HCT116 (cell line): ENCODE measurements around the gene KCNB1.

Source experiments
- CEBPB ChIP-seq: IDR thresholded peaks from 2 replicates; pipeline ENCODE4 v1.6.1; 2012; ENCODE audit warnings: low read depth
- EGR1 ChIP-seq: IDR thresholded peaks from 2 replicates; pipeline ENCODE4 v1.6.1; 2012; ENCODE audit warnings: low read depth
- JUND ChIP-seq: IDR thresholded peaks from 2 replicates; pipeline ENCODE4 v1.6.1; 2012
- POLR2A ChIP-seq: IDR thresholded peaks from 2 replicates; pipeline ENCODE4 v1.7.0; 2011; ENCODE audit warnings: borderline replicate concordance; ENCODE audit not compliant: insufficient read depth, insufficient read length; ENCODE audit errors: extremely low read depth
- POLR2AphosphoS5 ChIP-seq: IDR thresholded peaks from 2 replicates; pipeline ENCODE4 v1.6.1; 2011; ENCODE audit warnings: mild to moderate bottlenecking, low read depth, low read length, moderate library complexity
- SIN3A ChIP-seq: IDR thresholded peaks from 2 replicates; pipeline ENCODE4 v1.6.1; 2012; ENCODE audit warnings: low read depth
- TCF7L2 ChIP-seq: IDR thresholded peaks from 2 replicates; pipeline ENCODE4 v1.7.0; 2011; ENCODE audit warnings: borderline replicate concordance, inconsistent platforms; ENCODE audit not compliant: insufficient read depth, insufficient read length; ENCODE audit errors: extremely low read depth
- YY1 ChIP-seq: IDR thresholded peaks from 2 replicates; pipeline ENCODE4 v1.6.1; 2011; ENCODE audit warnings: low read length, low read depth, moderate library complexity, mild to moderate bottlenecking; ENCODE audit not compliant: insufficient replicate concordance; ENCODE audit errors: extremely low read depth
- TF ChIP-seq, protein P1 (sequence below): IDR thresholded peaks from 2 replicates; pipeline ENCODE4 v1.6.1; 2012
- TF ChIP-seq, protein P2 (sequence below), 3 experiments: fragments of 200-600 bp in 1 of 3; sonication (generic) in 1 of 3; IDR thresholded peaks in 2 of 3; conservative IDR thresholded peaks in 1 of 3; 2 replicates each; pipeline ENCODE4 v1.5.1; 2012 to 2017; ENCODE audit warnings: low read depth in 2 of 3, low read length in 2 of 3, antibody characterized with exemption in 1 of 3, borderline replicate concordance in 1 of 3, control low read depth in 1 of 3, mild to moderate bottlenecking in 1 of 3, mixed read lengths in 1 of 3, mixed run types in 1 of 3, moderate library complexity in 1 of 3; ENCODE audit not compliant: insufficient read depth in 1 of 3

DNA sequence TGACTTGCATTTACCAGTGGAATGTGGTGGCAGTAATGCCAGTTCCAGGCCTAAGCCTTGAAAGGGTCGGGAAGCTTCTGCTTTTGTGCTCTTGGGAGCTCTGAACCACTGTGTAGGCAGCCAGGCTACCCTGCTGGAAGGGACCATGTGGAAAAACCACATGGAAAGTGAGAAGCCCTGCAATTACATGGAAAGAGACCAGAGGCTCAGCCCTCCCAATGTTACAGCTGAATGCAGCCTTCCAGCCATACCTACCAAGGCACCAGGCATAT lies 14.9 kb upstream of the KCNB1 start:
- TF ChIP-seq, protein P1, sequence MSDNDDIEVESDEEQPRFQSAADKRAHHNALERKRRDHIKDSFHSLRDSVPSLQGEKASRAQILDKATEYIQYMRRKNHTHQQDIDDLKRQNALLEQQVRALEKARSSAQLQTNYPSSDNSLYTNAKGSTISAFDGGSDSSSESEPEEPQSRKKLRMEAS, result no peak
- TF ChIP-seq, protein P2, sequence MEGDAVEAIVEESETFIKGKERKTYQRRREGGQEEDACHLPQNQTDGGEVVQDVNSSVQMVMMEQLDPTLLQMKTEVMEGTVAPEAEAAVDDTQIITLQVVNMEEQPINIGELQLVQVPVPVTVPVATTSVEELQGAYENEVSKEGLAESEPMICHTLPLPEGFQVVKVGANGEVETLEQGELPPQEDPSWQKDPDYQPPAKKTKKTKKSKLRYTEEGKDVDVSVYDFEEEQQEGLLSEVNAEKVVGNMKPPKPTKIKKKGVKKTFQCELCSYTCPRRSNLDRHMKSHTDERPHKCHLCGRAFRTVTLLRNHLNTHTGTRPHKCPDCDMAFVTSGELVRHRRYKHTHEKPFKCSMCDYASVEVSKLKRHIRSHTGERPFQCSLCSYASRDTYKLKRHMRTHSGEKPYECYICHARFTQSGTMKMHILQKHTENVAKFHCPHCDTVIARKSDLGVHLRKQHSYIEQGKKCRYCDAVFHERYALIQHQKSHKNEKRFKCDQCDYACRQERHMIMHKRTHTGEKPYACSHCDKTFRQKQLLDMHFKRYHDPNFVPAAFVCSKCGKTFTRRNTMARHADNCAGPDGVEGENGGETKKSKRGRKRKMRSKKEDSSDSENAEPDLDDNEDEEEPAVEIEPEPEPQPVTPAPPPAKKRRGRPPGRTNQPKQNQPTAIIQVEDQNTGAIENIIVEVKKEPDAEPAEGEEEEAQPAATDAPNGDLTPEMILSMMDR (IDR thresholded peaks at IDR 0.05 in 2 of 3, conservative IDR thresholded peaks at IDR 0.05 in 1 of 3; ENCODE audit: borderline replicate concordance in 1 of 3, insufficient read depth in 1 of 3, low read depth in 2 of 3, low read length in 2 of 3), result no peak
- no peak for TF ChIP-seq EGR1
- no peak for TF ChIP-seq CEBPB
- TF ChIP-seq JUND, result no peak
- TF ChIP-seq POLR2A, result no peak
- no peak for TF ChIP-seq YY1
- no peak for TF ChIP-seq TCF7L2
- TF ChIP-seq POLR2AphosphoS5, result no peak
- no peak for TF ChIP-seq SIN3A
